ENCODE data around the gene HHAT.
A peak's percentile ranks its signal among the peaks of the same experiment; 100 is the strongest.
"Not testable (repeated sequence)": the region's sequence is repeated elsewhere in the genome, so short reads cannot be mapped to it uniquely, and the experiment has no call there.

Gene HHAT

DNA sequence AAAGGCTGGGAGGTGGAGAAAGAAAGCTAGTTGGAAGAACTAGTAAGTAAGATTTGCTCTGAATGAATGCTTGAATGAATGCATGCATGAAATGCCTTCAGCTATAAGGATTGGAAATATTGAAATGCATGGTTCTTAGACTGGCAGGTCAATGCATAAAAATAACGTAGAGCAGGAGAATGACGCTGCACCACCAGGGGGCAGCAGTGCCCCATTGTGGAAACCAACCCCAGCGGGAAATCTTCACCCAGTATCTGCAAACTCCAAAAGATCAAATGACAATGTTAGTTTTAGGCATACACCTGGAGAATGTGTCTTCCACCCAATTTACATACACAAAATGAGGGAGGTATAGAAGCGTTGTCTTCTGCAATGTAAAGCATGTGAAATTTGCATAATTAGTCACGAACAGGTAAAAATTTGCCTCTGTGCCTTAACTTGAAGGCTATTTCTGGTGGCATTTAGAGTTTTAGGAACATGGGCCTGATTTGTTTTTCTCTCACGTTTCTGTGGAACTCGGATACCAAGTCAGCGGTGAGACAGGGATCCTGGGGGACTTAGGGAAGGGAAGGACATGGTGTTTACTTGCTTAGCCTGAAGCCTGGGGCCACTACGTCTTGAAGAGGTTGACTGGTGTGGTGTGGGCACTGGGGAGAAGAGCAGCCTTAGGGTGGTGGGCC is 78.6 kb downstream of the HHAT start:
- DNase-seq = peak; percentile 44 to 72

DNA sequence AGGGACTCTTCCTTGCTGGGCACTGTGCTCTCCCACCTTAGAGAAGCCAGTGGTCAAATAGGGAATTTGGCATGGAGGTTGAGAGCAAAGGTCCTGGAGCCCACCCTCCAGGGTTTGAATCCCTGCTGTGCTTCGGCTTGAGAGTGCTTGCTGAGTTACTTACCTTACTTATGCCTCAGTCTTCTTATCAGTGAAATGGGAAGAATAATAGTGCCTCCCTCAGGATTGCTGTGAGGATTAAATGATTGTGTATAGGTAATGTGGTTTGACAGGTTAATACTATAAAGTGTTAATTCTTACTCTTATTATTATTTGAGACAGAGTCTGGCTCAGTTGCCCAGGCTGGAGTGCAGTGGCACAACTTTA is 79.2 kb downstream of the HHAT start:
- TF ChIP-seq GATA1 (IDR thresholded peaks at IDR 0.05; ENCODE audit: low read depth, low read length) = no peak
- DNase-seq = no peak

More for the DNA sequence above, 78.6 kb downstream of the HHAT start:
- TF ChIP-seq POLR2A (IDR thresholded peaks at IDR 0.05; ENCODE audit: low read length) = no peak
- no peak for TF ChIP-seq GATA1 (IDR thresholded peaks at IDR 0.05; ENCODE audit: low read depth, low read length)

DNA sequence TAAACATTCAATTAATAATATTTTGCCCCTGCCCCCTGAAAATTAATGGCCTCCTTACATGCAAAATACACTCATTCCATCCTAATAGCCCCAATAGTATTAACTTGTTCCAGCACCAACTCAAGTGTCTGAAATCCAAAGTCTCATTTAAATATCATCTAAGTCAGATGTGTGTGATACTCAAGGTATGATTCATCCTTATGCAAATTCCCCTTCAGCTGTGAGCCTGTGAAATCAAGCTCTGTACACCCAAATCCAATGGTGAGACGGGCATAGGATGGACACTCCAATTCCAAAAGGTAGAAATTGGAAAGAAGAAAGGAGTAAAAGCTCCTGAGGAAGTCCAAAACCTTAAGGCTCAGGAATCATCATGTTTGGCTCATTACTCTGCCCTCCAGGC is 83.5 kb downstream of the HHAT start:
- DNase-seq = no peak

DNA sequence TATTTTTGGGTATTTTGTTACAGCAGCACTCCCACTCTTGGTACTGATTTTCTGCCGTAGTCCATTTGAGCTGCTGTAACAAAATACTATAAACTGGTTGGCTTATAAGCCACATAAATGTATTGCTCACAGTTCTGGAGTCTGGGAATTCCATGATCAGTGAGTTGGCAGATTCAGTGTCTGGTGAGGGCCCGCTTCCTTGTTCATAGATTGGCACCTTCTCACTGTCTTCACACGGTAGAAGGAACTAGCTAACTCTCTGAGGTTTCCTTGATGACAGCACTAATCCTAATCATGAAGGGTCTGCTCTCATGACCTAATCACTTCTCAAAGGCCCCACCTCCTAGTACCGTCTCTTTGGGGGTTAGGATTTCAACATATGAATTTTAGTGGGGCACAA is 85.2 kb downstream of the HHAT start:
- DNase-seq = no peak
- no peak for TF ChIP-seq POLR2A (IDR thresholded peaks at IDR 0.05; ENCODE audit: low read length)
- TF ChIP-seq GATA1 (IDR thresholded peaks at IDR 0.05; ENCODE audit: low read depth, low read length) = no peak

More for the DNA sequence above, 83.5 kb downstream of the HHAT start:
- TF ChIP-seq POLR2A (IDR thresholded peaks at IDR 0.05; ENCODE audit: low read length) = no peak
- TF ChIP-seq GATA1 (IDR thresholded peaks at IDR 0.05; ENCODE audit: low read depth, low read length) = no peak

DNA sequence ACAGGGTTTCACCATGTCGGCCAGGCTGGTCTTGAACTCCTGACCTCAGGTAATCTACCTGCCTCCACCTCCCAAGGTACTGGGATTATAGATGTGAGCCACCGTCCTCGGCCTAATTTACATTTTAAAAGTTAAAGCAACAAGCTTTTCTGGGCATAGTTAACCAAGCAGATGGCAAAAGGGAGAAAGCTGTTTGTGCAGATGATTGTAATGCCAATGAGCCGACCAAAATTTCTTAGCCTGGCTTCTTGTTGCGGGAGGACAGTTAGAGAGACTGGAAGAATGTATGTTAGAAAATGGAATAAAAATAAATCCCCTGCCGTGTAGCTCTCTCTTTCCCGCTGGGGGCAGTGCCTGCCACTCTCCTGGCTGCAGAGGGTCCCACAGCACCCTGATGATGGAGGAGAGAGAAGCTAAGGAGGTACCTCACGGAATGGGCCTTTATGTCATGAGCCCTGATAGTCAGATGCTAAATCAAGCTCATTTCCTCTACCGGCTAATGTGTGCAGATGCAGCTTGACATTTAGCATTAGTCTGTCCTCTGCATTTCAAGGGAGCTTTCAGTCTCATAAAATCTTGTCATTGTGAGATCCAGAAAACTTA is 87.2 kb downstream of the HHAT start:
- DNase-seq = no peak
- TF ChIP-seq GATA1 (IDR thresholded peaks at IDR 0.05; ENCODE audit: low read depth, low read length) (no peak), POLR2A (IDR thresholded peaks at IDR 0.05; ENCODE audit: low read length) (no peak)

DNA sequence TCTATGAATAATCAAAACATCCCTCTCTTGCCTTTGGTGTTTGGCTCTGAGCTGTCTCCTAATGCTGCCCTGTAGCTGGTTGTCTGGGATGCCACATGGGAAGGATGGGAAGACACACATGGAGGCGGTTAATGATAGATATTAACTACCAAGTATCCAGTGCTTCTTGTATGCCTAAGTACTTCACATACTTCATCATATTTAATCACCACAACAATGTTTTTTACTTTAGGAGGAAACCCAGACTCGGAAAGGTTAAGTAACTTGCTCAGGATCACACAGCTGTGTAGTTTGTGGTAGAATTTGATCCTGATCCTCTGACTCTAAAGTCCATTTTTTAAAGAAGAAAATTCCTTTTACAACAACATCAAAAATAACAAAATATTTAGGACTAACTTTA is 88.0 kb downstream of the HHAT start:
- DNase-seq = no peak
- no peak for TF ChIP-seq GATA1 (IDR thresholded peaks at IDR 0.05; ENCODE audit: low read depth, low read length)
- TF ChIP-seq POLR2A (IDR thresholded peaks at IDR 0.05; ENCODE audit: low read length) = no peak

DNA sequence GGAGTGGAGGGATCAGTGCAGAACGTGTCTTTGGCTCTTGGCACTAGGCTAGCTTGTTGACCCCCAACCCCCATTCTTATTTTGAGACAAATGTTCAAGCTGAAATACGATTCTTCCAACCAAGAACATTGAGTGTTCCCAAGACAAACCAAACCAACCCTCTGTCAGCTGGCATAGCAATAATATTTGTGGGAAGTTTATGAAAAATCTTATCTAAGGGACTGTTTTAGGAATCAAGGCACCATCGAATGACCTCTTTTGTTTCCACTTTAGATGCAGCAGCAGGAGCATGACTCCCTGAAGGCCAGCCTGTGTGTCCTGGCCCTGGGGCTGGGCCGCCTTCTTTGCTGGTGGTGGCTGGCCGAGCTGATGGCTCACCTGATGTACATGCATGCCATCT is 89.2 kb downstream of the HHAT start:
- TF ChIP-seq GATA1 (IDR thresholded peaks at IDR 0.05; ENCODE audit: low read depth, low read length) (no peak), POLR2A (IDR thresholded peaks at IDR 0.05; ENCODE audit: low read length) (no peak)
- no peak for DNase-seq

DNA sequence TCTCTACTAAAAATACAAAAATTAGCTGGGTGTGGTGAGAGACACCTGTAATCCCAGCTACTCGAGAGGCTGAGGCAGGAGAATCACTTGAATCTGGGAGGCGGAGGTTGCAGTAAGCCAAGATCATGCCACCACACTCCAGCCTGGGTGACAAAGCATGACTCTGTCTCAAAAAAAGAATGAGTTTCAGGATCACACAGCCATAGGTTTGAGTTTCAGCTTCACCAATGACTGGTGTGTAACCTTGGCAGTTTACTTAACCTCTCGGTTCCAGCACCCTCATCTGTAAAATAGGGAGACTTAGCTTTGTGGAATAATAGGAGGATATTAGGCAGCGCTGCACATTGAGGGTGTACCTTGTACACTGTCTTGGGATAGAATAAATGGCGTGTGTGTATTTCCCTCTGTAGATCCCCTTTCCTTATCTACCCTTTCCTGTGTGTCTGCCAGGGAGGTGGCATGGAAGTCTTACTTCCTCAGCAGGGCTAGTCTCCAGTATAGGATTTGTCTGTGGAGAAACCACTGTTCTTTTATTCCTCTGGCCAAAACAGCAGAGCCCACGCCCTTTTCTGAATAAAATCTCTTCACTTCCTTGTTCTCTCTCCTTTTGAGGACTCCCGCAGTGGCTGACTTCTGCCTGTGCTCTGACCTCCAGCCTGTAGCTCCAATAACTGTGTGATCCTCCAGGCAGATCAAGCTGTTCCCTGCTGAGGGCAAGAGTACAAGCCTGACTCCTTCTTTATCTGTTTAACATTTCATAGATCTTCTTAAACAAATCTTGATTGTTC is 90.4 kb downstream of the HHAT start:
- DNase-seq = no peak
- no peak for TF ChIP-seq POLR2A (IDR thresholded peaks at IDR 0.05; ENCODE audit: low read length)
- no peak for TF ChIP-seq GATA1 (IDR thresholded peaks at IDR 0.05; ENCODE audit: low read depth, low read length)

DNA sequence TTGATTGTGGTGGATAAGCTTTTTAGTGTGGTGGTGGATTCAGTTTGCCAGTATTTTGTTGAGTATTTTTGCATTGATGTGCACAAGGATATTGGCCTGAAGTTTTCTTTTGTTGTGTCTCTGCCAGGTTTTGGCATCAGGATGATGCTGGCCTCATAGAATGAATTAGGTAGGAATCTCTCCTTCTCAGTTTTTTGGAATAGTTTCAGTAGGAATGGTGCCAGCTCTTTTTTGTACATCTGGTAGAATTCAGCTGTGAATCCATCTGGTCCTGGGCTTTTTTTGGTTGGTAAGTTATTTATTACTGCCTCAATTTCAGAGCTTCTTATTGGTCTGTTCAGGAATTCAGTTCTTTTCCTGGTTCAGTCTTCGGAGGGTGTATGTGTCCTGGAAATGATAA is 98.0 kb downstream of the HHAT start:
- DNase-seq = not testable (repeated sequence)

DNA sequence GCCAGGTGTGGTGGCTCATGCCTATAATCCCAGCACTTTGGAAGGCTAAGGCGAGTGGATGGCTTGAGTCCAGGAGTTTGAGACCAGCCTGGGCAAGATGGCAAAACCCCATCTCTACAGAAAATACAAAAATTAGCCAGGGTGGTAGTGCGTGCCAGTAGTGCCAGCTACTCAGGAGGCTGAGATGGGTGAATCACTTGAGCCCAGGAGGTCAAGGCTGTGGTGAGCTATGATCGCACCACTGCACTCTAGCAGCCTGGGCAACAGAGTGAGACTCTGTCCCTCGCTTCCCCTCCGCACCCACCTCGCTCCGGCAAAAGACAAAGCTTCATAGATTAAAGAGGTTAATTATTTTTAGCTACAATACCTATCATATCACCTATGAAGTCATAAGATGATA is 100.0 kb downstream of the HHAT start:
- TF ChIP-seq GATA1 (IDR thresholded peaks at IDR 0.05; ENCODE audit: low read depth, low read length) (no peak), POLR2A (IDR thresholded peaks at IDR 0.05; ENCODE audit: low read length) (no peak)
- DNase-seq = no peak

DNA sequence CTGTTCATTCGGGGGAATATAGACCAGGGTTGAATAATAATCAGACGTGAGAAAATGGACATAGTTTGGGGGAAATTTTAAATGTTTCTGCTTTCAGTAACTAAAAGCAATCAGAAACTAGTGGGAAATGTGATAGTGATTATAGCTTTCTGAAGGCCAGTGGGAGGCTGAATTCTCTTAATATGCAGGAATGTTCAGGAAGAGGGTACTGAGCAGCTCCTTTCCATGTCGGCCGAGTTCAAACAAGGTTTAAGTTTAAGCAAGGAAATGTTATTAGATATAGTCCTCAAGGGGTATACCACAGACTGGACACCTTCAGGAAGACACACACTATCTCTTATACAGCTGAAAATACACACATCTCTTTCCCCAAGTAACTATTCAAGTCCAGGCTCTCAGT is 105.5 kb downstream of the HHAT start:
- no peak for DNase-seq
- TF ChIP-seq POLR2A (IDR thresholded peaks at IDR 0.05; ENCODE audit: low read length) = no peak
- TF ChIP-seq GATA1 (IDR thresholded peaks at IDR 0.05; ENCODE audit: low read depth, low read length) = no peak

DNA sequence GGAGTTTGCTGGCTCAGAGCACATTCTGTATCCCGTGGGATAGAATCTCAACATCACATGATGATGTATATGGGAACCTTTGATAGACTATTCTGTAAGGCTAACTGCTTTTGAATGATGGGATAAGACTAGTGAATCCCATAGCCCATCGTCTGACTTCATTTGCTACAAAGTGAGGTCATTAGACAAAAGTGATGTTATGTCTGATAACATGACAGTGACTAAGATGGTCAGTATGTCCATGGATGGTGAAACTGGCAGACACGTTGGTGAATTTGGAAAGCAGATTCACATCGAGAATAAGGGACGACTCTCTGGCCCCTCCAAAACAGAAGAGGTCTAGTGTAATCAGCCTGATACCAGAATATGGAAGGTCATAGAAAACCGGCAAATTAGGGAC is 108.4 kb downstream of the HHAT start:
- no peak for DNase-seq
- TF ChIP-seq POLR2A (IDR thresholded peaks at IDR 0.05; ENCODE audit: low read length) (no peak), GATA1 (IDR thresholded peaks at IDR 0.05; ENCODE audit: low read depth, low read length) (no peak)

DNA sequence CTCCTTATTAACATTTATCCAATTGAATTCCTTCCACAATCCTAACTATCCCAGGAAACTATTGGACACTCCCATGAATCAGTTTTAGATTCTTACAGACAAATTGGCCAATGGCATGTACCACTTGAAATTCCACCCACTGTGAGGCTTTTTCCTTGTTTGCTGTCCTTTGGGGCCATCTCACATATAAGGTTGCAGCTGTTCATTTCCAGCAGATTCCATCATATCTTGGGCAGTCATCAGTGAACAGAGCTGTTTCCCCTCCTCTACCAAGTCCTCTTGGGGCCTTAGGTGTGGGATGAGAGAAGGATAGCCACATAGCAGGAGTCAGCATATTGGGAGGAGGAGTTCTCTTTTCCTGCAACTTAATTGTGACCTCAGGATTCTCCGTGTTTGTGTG is 109.1 kb downstream of the HHAT start:
- no peak for DNase-seq
- TF ChIP-seq GATA1 (IDR thresholded peaks at IDR 0.05; ENCODE audit: low read depth, low read length) (no peak), POLR2A (IDR thresholded peaks at IDR 0.05; ENCODE audit: low read length) (no peak)

DNA sequence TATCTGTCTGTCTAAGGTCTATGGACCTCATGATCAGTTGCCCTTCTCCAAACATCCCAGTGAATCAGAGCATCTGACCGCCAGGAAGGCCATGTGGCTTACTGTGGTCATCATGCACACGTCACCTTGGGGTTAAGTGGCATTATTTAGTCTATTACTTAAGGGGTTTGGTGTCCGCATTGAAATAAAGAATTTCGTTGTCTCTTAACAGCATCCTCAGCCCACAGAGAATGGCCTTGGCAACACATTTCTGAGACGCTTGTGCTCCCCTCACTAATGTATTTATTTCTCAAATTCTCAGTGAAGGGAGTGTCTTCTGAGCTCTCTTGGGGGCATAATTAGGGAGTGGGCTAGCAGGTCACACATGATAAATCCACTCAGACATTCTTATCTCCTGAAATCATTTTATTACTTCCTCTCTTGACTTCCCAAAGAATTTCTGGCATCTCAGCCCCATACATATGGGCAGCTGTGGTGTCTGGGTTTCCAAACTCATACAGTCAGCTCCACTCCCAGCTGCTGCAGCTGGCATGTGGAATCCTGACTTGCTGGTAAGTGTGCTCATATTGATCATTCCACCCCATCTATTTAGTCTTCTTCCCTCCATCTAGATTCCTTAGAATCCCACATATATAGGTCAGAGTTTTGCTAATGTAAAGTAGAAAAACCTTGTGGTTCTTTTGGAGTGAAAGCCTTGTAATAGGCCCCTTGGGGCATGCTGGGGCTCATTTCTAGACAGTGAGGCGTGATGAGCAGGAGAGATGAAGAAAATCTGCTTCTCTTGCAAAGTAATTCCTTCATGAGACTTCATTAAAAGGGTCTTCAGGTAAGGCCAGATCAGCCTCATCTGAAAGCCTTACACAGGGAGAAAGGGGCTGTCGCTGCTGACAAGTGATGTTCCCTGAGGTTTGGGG is 110.5 kb downstream of the HHAT start:
- no peak for DNase-seq
- TF ChIP-seq POLR2A (IDR thresholded peaks at IDR 0.05; ENCODE audit: low read length) (no peak), GATA1 (IDR thresholded peaks at IDR 0.05; ENCODE audit: low read depth, low read length) (no peak)
